ENCODE measurements around the gene BATF. TPM values are rescaled to one million over a fixed set of nuclear protein-coding genes. Genes with fewer than 3 reads are reported as not detected.

Gene BATF
- total RNA-seq, 1 donor from 2014 or later: not detected

- H3K9me3 Mint-ChIP-seq (ENCODE audit: low read depth): no peaks in the 10 kb centered on the region
- H3K4me1 Mint-ChIP-seq (ENCODE audit: low read depth): peaks cover 2% of the 10 kb centered on the region
- DNase-seq (ENCODE audit: low spot score): no peak
- H3K27ac Mint-ChIP-seq (ENCODE audit: unreplicated experiment): no peak overlapping the region
- TF ChIP-seq CTCF (IDR thresholded peaks at IDR 0.05): no peak
- H3K27me3 Mint-ChIP-seq (ENCODE audit: low read depth): peaks cover 28% of the 10 kb centered on the region
- no peak overlapping the region for H3K4me3 Mint-ChIP-seq (ENCODE audit: unreplicated experiment)
- no peaks in the 10 kb centered on the region for H3K36me3 Mint-ChIP-seq (ENCODE audit: low read depth)
These were observed 2.2 kb upstream of the BATF start for GRCh38 chr14:75519826-75520728.

GRCh38 chr14:75520852-75521251 is 1.4 kb upstream of the BATF start:
- Mint-ChIP-seq H3K27ac (ENCODE audit: unreplicated experiment) (no peak overlapping the region), H3K4me1 (ENCODE audit: low read depth) (no peaks in the 10 kb centered on the region), H3K4me3 (ENCODE audit: unreplicated experiment) (no peak overlapping the region), H3K9me3 (ENCODE audit: low read depth) (no peaks in the 10 kb centered on the region), H3K27me3 (ENCODE audit: low read depth) (peaks cover 23% of the 10 kb centered on the region), H3K36me3 (ENCODE audit: low read depth) (no peaks in the 10 kb centered on the region)
- TF ChIP-seq CTCF (IDR thresholded peaks at IDR 0.05): no peak
- DNase-seq (ENCODE audit: low spot score): no peak

- DNase-seq (ENCODE audit: low spot score): no peak
- Mint-ChIP-seq H3K4me1 (ENCODE audit: low read depth) (no peaks in the 10 kb centered on the region), H3K27ac (ENCODE audit: unreplicated experiment) (no peak overlapping the region), H3K27me3 (ENCODE audit: low read depth) (peaks cover 21% of the 10 kb centered on the region), H3K4me3 (ENCODE audit: unreplicated experiment) (no peak overlapping the region), H3K9me3 (ENCODE audit: low read depth) (no peaks in the 10 kb centered on the region), H3K36me3 (ENCODE audit: low read depth) (peaks cover 2% of the 10 kb centered on the region)
- TF ChIP-seq CTCF (IDR thresholded peaks at IDR 0.05): no peak
These were observed 662 bp upstream of the BATF start for GRCh38 chr14:75521415-75522199.

GRCh38 chr14:75522983-75523318 is 682 bp downstream of the BATF start:
- Mint-ChIP-seq H3K4me1 (ENCODE audit: low read depth) (no peaks in the 10 kb centered on the region), H3K27ac (ENCODE audit: unreplicated experiment) (no peak overlapping the region), H3K4me3 (ENCODE audit: unreplicated experiment) (no peak overlapping the region), H3K36me3 (ENCODE audit: low read depth) (peaks cover 2% of the 10 kb centered on the region), H3K9me3 (ENCODE audit: low read depth) (no peaks in the 10 kb centered on the region), H3K27me3 (ENCODE audit: low read depth) (peaks cover 17% of the 10 kb centered on the region)
- TF ChIP-seq CTCF (IDR thresholded peaks at IDR 0.05): no peak
- no peak for DNase-seq (ENCODE audit: low spot score)

GRCh38 chr14:75523771-75524171 is 1.5 kb downstream of the BATF start:
- H3K4me1 Mint-ChIP-seq (ENCODE audit: low read depth): no peaks in the 10 kb centered on the region
- peaks cover 15% of the 10 kb centered on the region for H3K27me3 Mint-ChIP-seq (ENCODE audit: low read depth)
- H3K4me3 Mint-ChIP-seq (ENCODE audit: unreplicated experiment): no peak overlapping the region
- TF ChIP-seq CTCF (IDR thresholded peaks at IDR 0.05): no peak
- H3K27ac Mint-ChIP-seq (ENCODE audit: unreplicated experiment): no peak overlapping the region
- H3K9me3 Mint-ChIP-seq (ENCODE audit: low read depth): no peaks in the 10 kb centered on the region
- no peak for DNase-seq (ENCODE audit: low spot score)
- H3K36me3 Mint-ChIP-seq (ENCODE audit: low read depth): peaks cover 2% of the 10 kb centered on the region

Data from chondrocyte (in vitro differentiated cells).